Measurements from ENCODE around the gene NKX2-4. TPM values are rescaled to one million over a fixed set of nuclear protein-coding genes. Genes with fewer than 3 reads are reported as not detected.

Gene NKX2-4
- total and polyA plus RNA-seq, 10 of the 15 experiments (the other 5 are each of a cell fraction or from before 2014, with no cell fraction given): not detected

GRCh38 chr20:21356386-21356785 lies 40.9 kb downstream of the NKX2-4 start (continued):
- TF ChIP-seq CTCF (IDR thresholded peaks at IDR 0.05 in 2 of 3, conservative IDR thresholded peaks at IDR 0.05 in 1 of 3; ENCODE audit: control insufficient read depth in 2 of 3, extremely low read depth in 1 of 3, insufficient read depth in 1 of 3, low read depth in 3 of 3, low read length in 3 of 3) (no peak), ZBTB4 (CRISPR knock-in tag; IDR thresholded peaks at IDR 0.05) (no peak), ZBTB11 (CRISPR knock-in tag; IDR thresholded peaks at IDR 0.05) (no peak)

Measured in GM12878 (cell line).